Muscle of arm (tissue), 12 donors: ENCODE results near the gene MAN2A2. TPM values are rescaled to one million over a fixed set of nuclear protein-coding genes. Genes with fewer than 3 reads are reported as not detected.

Source experiments
- DNase-seq: peaks from one replicate; pipeline ENCODE4 v3.0.0-alpha.2; 2013
- polyA plus RNA-seq, 12 donors: library from polyadenylated mRNA; unstranded; fragments of 120-200 nt; gene quantifications; one replicate each; pipeline ENCODE4 v1.2.1, GENCODE V29; 2013; ENCODE audit not compliant: insufficient read length in 12 of 12

The MAN2A2 gene
- polyA plus RNA-seq, 12 donors, result 25.4 to 66.1 (median 35.7) TPM; not detected in 1

GRCh38 chr15:90941038-90941437 is 37.9 kb downstream of the MAN2A2 start:
- DNase-seq, result no peak

- DNase-seq, result no peak
These were observed 39.4 kb downstream of the MAN2A2 start for GRCh38 chr15:90942354-90943120.

GRCh38 chr15:90945091-90945490 is 42.0 kb downstream of the MAN2A2 start:
- no peak for DNase-seq

GRCh38 chr15:90946538-90946937 is 43.4 kb downstream of the MAN2A2 start:
- no peak for DNase-seq

GRCh38 chr15:90946941-90947576 is 44.0 kb downstream of the MAN2A2 start:
- no peak for DNase-seq

- DNase-seq, result no peak
These were observed 44.7 kb downstream of the MAN2A2 start for GRCh38 chr15:90947577-90948357.

GRCh38 chr15:90948506-90948905 is 45.4 kb downstream of the MAN2A2 start:
- DNase-seq, result no peak

- DNase-seq, result no peak
These were observed 47.0 kb downstream of the MAN2A2 start for GRCh38 chr15:90949979-90950675.

- no peak for DNase-seq
These were observed 47.6 kb downstream of the MAN2A2 start for GRCh38 chr15:90950676-90951075.

- no peak for DNase-seq
These were observed 50.0 kb downstream of the MAN2A2 start for GRCh38 chr15:90952901-90953677.

GRCh38 chr15:90953947-90954711 is 51.0 kb downstream of the MAN2A2 start:
- no peak for DNase-seq

- DNase-seq, result peak; percentile 94
These were observed 51.9 kb downstream of the MAN2A2 start, which contains the start of gene RCCD1 for GRCh38 chr15:90954712-90955623. TSS of gene RCCD1 (plus strand) at chr15:90954884. CDS start at chr15:90956735, 1,851 bp downstream.

- DNase-seq, result no peak
These were observed 52.6 kb downstream of the MAN2A2 start for GRCh38 chr15:90955624-90956273.

- peak; percentile 80 for DNase-seq
These were observed 53.4 kb downstream of the MAN2A2 start for GRCh38 chr15:90956274-90957030.

GRCh38 chr15:90957031-90957790 is 54.1 kb downstream of the MAN2A2 start:
- DNase-seq, result no peak

- no peak for DNase-seq
These were observed 54.7 kb downstream of the MAN2A2 start for GRCh38 chr15:90957791-90958190.

- DNase-seq, result no peak
These were observed 56.0 kb downstream of the MAN2A2 start for GRCh38 chr15:90959028-90959595.
